HEK293 (cell line): ENCODE measurements around the gene HOXA4.

Experiments
- MZF1 ChIP-seq: fragments of 450-650 bp; formaldehyde crosslinking; IDR thresholded peaks from 2 replicates; pipeline ENCODE4 v1.5.1; 2017; ENCODE audit warnings: missing biosample characterization, missing genetic modification characterization, borderline replicate concordance
- OVOL3 ChIP-seq: fragments of 450-650 bp; formaldehyde crosslinking; IDR thresholded peaks from 2 replicates; pipeline ENCODE4 v1.5.1; 2016; ENCODE audit warnings: missing biosample characterization, missing genetic modification characterization
- PRDM1 ChIP-seq: fragments of 450-650 bp; formaldehyde crosslinking; IDR thresholded peaks from 2 replicates; pipeline ENCODE4; 2016; ENCODE audit warnings: missing biosample characterization, missing genetic modification characterization
- TCF7L2 ChIP-seq: IDR thresholded peaks from 2 replicates; pipeline ENCODE4 v1.6.1; 2011; ENCODE audit warnings: low read depth, mild to moderate bottlenecking, inconsistent platforms, low read length, moderate library complexity, borderline replicate concordance
- WT1 ChIP-seq: fragments of 450-650 bp; formaldehyde crosslinking; IDR thresholded peaks from 2 replicates; pipeline ENCODE4 v1.5.1; 2016; ENCODE audit warnings: missing biosample characterization, missing genetic modification characterization
- ZBTB1 ChIP-seq: fragments of 450-650 bp; formaldehyde crosslinking; IDR thresholded peaks from 2 replicates; pipeline ENCODE4 v1.5.1; 2016; ENCODE audit warnings: missing biosample characterization, missing genetic modification characterization
- ZBTB8A ChIP-seq: fragments of 450-650 bp; formaldehyde crosslinking; IDR thresholded peaks from 2 replicates; pipeline ENCODE4 v1.5.1; 2016; ENCODE audit warnings: missing biosample characterization, missing genetic modification characterization
- ZNF121 ChIP-seq: fragments of 450-650 bp; formaldehyde crosslinking; IDR thresholded peaks from 2 replicates; pipeline ENCODE4 v1.5.1; 2016; ENCODE audit warnings: missing biosample characterization, missing genetic modification characterization
- ZNF19 ChIP-seq: fragments of 450-650 bp; formaldehyde crosslinking; IDR thresholded peaks from 2 replicates; pipeline ENCODE4; 2016; ENCODE audit warnings: missing biosample characterization, missing genetic modification characterization, low read depth
- ZNF202 ChIP-seq: fragments of 450-650 bp; formaldehyde crosslinking; IDR thresholded peaks from 2 replicates; pipeline ENCODE4 v1.5.1; 2016; ENCODE audit warnings: missing biosample characterization, missing genetic modification characterization, borderline replicate concordance
- ZNF211 ChIP-seq: fragments of 450-650 bp; formaldehyde crosslinking; IDR thresholded peaks from 2 replicates; pipeline ENCODE4 v1.5.1; 2016; ENCODE audit warnings: low read depth, missing biosample characterization, missing genetic modification characterization
- ZNF292 ChIP-seq: fragments of 450-650 bp; formaldehyde crosslinking; IDR thresholded peaks from 2 replicates; pipeline ENCODE4 v1.5.1; 2016; ENCODE audit warnings: low read depth, missing biosample characterization, missing genetic modification characterization, borderline replicate concordance
- ZNF302 ChIP-seq: fragments of 450-650 bp; formaldehyde crosslinking; IDR thresholded peaks from 2 replicates; pipeline ENCODE4 v1.5.1; 2016; ENCODE audit warnings: missing biosample characterization, missing genetic modification characterization, low read depth
- ZNF354C ChIP-seq: fragments of 450-650 bp; formaldehyde crosslinking; IDR thresholded peaks from 2 replicates; pipeline ENCODE4 v1.5.1; 2016; ENCODE audit warnings: missing biosample characterization, missing genetic modification characterization, low read depth, borderline replicate concordance
- ZNF391 ChIP-seq: fragments of 450-650 bp; formaldehyde crosslinking; IDR thresholded peaks from 2 replicates; pipeline ENCODE4 v1.5.1; 2016; ENCODE audit warnings: low read depth, missing biosample characterization, missing genetic modification characterization, borderline replicate concordance
- ZNF423 ChIP-seq: fragments of 450-650 bp; formaldehyde crosslinking; IDR thresholded peaks from 2 replicates; pipeline ENCODE4 v1.5.1; 2016; ENCODE audit warnings: missing biosample characterization, missing genetic modification characterization
- ZNF560 ChIP-seq: fragments of 450-650 bp; formaldehyde crosslinking; IDR thresholded peaks from 2 replicates; pipeline ENCODE4 v1.5.1; 2017; ENCODE audit warnings: missing biosample characterization, missing genetic modification characterization, borderline replicate concordance
- ZNF660 ChIP-seq: fragments of 450-650 bp; IDR thresholded peaks from 2 replicates; pipeline ENCODE4 v1.5.1; 2018; ENCODE audit warnings: missing biosample characterization, mild to moderate bottlenecking, missing genetic modification characterization
- ZNF670 ChIP-seq: fragments of 450-650 bp; formaldehyde crosslinking; IDR thresholded peaks from 2 replicates; pipeline ENCODE4 v1.5.1; 2016; ENCODE audit warnings: missing biosample characterization, missing genetic modification characterization, low read depth
- ZNF707 ChIP-seq: fragments of 450-650 bp; formaldehyde crosslinking; IDR thresholded peaks from 2 replicates; pipeline ENCODE4 v1.5.1; 2016; ENCODE audit warnings: missing biosample characterization, missing genetic modification characterization
- ZXDB ChIP-seq: fragments of 450-650 bp; formaldehyde crosslinking; IDR thresholded peaks from 2 replicates; pipeline ENCODE4 v1.5.1; 2016; ENCODE audit warnings: missing biosample characterization, missing genetic modification characterization
- TF ChIP-seq, protein P1 (sequence below): fragments of 450-650 bp; formaldehyde crosslinking; IDR thresholded peaks from 2 replicates; pipeline ENCODE4 v1.5.1; 2016; ENCODE audit warnings: missing biosample characterization, missing genetic modification characterization, borderline replicate concordance
- TF ChIP-seq, protein P2 (sequence below): fragments of 450-650 bp; formaldehyde crosslinking; IDR thresholded peaks from 2 replicates; pipeline ENCODE4; 2016; ENCODE audit warnings: missing biosample characterization, missing genetic modification characterization
- TF ChIP-seq, protein P3 (sequence below): fragments of 450-650 bp; formaldehyde crosslinking; IDR thresholded peaks from 2 replicates; pipeline ENCODE4 v1.5.1; 2016; ENCODE audit warnings: missing biosample characterization, missing genetic modification characterization
- TF ChIP-seq, protein P4 (sequence below): fragments of 450-650 bp; formaldehyde crosslinking; IDR thresholded peaks from 2 replicates; pipeline ENCODE4 v1.5.1; 2017; ENCODE audit warnings: missing biosample characterization, missing genetic modification characterization
- TF ChIP-seq, protein P5 (sequence below): fragments of 450-650 bp; formaldehyde crosslinking; IDR thresholded peaks from 2 replicates; pipeline ENCODE4 v1.5.1; 2017; ENCODE audit warnings: missing biosample characterization, missing genetic modification characterization
- TF ChIP-seq, protein P6 (sequence below): fragments of 450-650 bp; formaldehyde crosslinking; IDR thresholded peaks from 2 replicates; pipeline ENCODE4 v1.5.1; 2016; ENCODE audit warnings: missing biosample characterization, missing genetic modification characterization

Gene HOXA4

DNA sequence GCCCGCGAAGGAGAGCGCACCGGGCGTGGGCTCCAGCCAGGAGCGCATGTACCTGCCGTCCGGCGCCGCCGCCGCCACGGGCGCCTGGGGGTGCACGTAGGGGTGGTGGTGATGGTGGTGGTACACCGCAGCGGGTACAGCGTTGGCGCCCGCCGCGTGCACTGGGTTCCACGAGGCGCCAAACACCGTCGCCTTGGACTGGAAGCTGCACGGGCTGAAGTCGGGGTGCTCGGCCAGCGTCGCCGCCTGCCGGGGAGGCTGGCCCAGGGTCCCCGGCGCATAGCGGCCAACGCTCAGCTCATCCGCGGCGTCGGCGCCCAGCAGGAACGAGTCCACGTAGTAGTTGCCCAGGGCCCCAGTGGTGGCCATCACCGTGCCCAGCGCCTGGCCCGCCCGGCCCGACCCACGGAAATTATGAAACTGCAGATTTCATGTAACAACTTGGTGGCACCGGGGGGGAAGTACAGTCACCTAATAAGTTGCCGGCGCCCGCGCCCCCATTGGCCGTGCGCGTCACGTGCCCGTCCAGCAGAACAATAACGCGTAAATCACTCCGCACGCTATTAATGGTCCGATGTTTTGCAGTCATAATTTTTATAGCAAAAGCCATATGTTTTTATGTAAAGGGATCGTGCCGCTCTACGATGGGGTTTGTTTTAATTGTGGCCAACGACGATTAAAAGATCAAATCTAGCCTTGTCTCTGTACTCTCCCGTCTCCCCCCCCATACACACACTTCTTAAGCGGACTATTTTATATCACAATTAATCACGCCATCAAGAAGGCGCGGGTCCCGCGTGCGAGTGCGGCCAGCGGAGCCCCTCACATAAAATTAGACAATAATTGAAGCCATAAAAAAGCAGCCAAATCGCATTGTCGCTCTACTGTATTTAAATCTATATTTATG lies 34.8 kb upstream of the HOXA4 start, which contains the start of gene HOXA9 (continued):
- TF ChIP-seq ZBTB8A (peak; percentile 78), ZNF302 (tag by site-specific recombination) (peak; percentile 76; the same call in 1 of the 2 replicates), ZNF292 (tag by site-specific recombination) (no peak), ZNF423 (tag by site-specific recombination) (peak; percentile 30; the same call in 1 of the 2 replicates), ZNF121 (tag by site-specific recombination) (peak; percentile 15; the same call in 1 of the 2 replicates), ZNF391 (tag by site-specific recombination) (peak; percentile 92), ZNF354C (tag by site-specific recombination) (no peak), ZNF707 (tag by site-specific recombination) (no peak), ZXDB (peak; percentile 95), ZNF19 (tag by site-specific recombination) (no peak), ZNF202 (tag by site-specific recombination) (no peak), PRDM1 (tag by site-specific recombination) (no peak), ZNF560 (no peak), ZNF670 (no peak), OVOL3 (peak; percentile 98), ZNF211 (tag by site-specific recombination) (no peak), MZF1 (peak; percentile 50; the same call in 1 of the 2 replicates), TCF7L2 (peak; percentile 97), WT1 (peak; percentile 98), ZBTB1 (tag by site-specific recombination) (peak; percentile 74; the same call in 1 of the 2 replicates), ZNF660 (tag by site-specific recombination) (no peak)
- TF ChIP-seq, protein P1, sequence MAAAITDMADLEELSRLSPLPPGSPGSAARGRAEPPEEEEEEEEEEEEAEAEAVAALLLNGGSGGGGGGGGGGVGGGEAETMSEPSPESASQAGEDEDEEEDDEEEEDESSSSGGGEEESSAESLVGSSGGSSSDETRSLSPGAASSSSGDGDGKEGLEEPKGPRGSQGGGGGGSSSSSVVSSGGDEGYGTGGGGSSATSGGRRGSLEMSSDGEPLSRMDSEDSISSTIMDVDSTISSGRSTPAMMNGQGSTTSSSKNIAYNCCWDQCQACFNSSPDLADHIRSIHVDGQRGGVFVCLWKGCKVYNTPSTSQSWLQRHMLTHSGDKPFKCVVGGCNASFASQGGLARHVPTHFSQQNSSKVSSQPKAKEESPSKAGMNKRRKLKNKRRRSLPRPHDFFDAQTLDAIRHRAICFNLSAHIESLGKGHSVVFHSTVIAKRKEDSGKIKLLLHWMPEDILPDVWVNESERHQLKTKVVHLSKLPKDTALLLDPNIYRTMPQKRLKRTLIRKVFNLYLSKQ = peak; percentile 10; the same call in 1 of the 2 replicates
- TF ChIP-seq, protein P2, sequence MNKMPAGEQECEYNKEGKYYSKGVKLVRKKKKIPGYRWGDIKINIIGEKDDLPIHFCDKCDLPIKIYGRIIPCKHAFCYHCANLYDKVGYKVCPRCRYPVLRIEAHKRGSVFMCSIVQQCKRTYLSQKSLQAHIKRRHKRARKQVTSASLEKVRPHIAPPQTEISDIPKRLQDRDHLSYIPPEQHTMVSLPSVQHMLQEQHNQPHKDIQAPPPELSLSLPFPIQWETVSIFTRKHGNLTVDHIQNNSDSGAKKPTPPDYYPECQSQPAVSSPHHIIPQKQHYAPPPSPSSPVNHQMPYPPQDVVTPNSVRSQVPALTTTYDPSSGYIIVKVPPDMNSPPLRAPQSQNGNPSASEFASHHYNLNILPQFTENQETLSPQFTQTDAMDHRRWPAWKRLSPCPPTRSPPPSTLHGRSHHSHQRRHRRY (tag by site-specific recombination) = no peak; the same call in none of the 2 replicates
- TF ChIP-seq, protein P3, sequence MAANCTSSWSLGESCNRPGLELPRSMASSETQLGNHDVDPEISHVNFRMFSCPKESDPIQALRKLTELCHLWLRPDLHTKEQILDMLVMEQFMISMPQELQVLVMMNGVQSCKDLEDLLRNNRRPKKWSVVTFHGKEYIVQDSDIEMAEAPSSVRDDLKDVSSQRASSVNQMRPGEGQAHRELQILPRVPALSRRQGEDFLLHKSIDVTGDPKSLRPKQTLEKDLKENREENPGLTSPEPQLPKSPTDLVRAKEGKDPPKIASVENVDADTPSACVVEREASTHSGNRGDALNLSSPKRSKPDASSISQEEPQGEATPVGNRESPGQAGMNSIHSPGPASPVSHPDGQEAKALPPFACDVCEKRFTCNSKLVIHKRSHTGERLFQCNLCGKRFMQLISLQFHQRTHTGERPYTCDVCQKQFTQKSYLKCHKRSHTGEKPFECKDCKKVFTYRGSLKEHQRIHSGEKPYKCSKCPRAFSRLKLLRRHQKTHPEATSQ (tag by site-specific recombination) = no peak; the same call in 1 of the 2 replicates
- TF ChIP-seq, protein P4, sequence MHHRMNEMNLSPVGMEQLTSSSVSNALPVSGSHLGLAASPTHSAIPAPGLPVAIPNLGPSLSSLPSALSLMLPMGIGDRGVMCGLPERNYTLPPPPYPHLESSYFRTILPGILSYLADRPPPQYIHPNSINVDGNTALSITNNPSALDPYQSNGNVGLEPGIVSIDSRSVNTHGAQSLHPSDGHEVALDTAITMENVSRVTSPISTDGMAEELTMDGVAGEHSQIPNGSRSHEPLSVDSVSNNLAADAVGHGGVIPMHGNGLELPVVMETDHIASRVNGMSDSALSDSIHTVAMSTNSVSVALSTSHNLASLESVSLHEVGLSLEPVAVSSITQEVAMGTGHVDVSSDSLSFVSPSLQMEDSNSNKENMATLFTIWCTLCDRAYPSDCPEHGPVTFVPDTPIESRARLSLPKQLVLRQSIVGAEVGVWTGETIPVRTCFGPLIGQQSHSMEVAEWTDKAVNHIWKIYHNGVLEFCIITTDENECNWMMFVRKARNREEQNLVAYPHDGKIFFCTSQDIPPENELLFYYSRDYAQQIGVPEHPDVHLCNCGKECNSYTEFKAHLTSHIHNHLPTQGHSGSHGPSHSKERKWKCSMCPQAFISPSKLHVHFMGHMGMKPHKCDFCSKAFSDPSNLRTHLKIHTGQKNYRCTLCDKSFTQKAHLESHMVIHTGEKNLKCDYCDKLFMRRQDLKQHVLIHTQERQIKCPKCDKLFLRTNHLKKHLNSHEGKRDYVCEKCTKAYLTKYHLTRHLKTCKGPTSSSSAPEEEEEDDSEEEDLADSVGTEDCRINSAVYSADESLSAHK (tag by site-specific recombination) = peak; percentile 98
- TF ChIP-seq, protein P5, sequence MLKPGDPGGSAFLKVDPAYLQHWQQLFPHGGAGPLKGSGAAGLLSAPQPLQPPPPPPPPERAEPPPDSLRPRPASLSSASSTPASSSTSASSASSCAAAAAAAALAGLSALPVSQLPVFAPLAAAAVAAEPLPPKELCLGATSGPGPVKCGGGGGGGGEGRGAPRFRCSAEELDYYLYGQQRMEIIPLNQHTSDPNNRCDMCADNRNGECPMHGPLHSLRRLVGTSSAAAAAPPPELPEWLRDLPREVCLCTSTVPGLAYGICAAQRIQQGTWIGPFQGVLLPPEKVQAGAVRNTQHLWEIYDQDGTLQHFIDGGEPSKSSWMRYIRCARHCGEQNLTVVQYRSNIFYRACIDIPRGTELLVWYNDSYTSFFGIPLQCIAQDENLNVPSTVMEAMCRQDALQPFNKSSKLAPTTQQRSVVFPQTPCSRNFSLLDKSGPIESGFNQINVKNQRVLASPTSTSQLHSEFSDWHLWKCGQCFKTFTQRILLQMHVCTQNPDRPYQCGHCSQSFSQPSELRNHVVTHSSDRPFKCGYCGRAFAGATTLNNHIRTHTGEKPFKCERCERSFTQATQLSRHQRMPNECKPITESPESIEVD (tag by site-specific recombination) = peak; percentile 100
- TF ChIP-seq, protein P6, sequence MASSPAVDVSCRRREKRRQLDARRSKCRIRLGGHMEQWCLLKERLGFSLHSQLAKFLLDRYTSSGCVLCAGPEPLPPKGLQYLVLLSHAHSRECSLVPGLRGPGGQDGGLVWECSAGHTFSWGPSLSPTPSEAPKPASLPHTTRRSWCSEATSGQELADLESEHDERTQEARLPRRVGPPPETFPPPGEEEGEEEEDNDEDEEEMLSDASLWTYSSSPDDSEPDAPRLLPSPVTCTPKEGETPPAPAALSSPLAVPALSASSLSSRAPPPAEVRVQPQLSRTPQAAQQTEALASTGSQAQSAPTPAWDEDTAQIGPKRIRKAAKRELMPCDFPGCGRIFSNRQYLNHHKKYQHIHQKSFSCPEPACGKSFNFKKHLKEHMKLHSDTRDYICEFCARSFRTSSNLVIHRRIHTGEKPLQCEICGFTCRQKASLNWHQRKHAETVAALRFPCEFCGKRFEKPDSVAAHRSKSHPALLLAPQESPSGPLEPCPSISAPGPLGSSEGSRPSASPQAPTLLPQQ (tag by site-specific recombination) = 0 out of 2 replicates have a peak, but pooled peaks have one; percentile 44
